Right lobe of liver (tissue), 4 donors: ENCODE data around the gene WNK2.

Experiments used
- POLR2A ChIP-seq: fragments of 450-650 bp; IDR thresholded peaks from one replicate; pipeline ENCODE4 v1.6.1; 2017; ENCODE audit warnings: antibody characterized with exemption, mild to moderate bottlenecking
- TF ChIP-seq, protein P1 (sequence below), 4 donors: fragments of 200-600 bp in 3 of 4; fragments of 450-650 bp in 1 of 4; IDR thresholded peaks; one replicate each; pipeline versions ENCODE4 v1.5.1 to v1.8.0; 2016 to 2022; ENCODE audit warnings: antibody characterized with exemption in 4 of 4, mild to moderate bottlenecking in 2 of 4
- donor health status: DM: no; HTN: no; CAD: no.
- donor health status: DM: no; HTN: no; CAD: no.
- donor health status: DM: no; HTN: yes; CAD: no.

DNA sequence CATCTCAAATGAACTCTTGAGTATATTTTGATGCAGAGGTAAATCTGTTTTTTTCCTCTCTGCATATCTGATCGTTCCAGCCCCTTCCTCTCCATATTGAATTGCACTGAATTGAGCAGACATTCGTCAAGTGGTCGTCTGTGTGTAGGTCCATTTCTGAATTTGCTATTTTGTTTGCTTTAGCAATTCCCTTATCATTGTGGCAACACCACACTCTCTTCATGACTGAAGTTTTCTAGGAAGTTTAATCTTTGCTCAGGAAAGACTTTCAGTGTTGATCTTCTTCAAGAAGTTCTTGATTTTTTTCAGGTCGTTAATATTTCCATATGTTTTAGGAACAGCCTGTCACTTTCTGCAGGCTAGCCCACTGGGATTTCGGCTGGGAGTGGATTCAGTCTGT is 132.0 kb downstream of the WNK2 start:
- TF ChIP-seq POLR2A, result no peak
- TF ChIP-seq, protein P1, sequence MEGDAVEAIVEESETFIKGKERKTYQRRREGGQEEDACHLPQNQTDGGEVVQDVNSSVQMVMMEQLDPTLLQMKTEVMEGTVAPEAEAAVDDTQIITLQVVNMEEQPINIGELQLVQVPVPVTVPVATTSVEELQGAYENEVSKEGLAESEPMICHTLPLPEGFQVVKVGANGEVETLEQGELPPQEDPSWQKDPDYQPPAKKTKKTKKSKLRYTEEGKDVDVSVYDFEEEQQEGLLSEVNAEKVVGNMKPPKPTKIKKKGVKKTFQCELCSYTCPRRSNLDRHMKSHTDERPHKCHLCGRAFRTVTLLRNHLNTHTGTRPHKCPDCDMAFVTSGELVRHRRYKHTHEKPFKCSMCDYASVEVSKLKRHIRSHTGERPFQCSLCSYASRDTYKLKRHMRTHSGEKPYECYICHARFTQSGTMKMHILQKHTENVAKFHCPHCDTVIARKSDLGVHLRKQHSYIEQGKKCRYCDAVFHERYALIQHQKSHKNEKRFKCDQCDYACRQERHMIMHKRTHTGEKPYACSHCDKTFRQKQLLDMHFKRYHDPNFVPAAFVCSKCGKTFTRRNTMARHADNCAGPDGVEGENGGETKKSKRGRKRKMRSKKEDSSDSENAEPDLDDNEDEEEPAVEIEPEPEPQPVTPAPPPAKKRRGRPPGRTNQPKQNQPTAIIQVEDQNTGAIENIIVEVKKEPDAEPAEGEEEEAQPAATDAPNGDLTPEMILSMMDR (IDR thresholded peaks at IDR 0.05), result no peak
